Fibroblast of the aortic adventitia (primary cell): ENCODE results near the gene OXCT1. TPM values are rescaled to one million over a fixed set of nuclear protein-coding genes. Genes with fewer than 3 reads are reported as not detected.

Experiments
- DNase-seq: peaks from one replicate; pipeline ENCODE4 v3.0.0-alpha.2; 2010; ENCODE audit warnings: low read depth
- H3K4me3 ChIP-seq: 2 replicates; pipeline ENCODE4 v1.5.1; 2011; ENCODE audit warnings: low read depth, mild to moderate bottlenecking, control low read depth, low read length, moderate library complexity
- total RNA-seq: library from RNA; depleted of rRNA; stranded (reverse); fragments of >200 nt; gene quantifications from 2 replicates; pipeline ENCODE4 v1.2.3, GENCODE V29; 2012; ENCODE audit warnings: low replicate concordance
- TF ChIP-seq, protein P1 (sequence below): IDR thresholded peaks from 2 replicates; pipeline ENCODE4 v1.5.1; 2011; ENCODE audit warnings: mild to moderate bottlenecking, low read length, control low read depth, inconsistent platforms; ENCODE audit not compliant: insufficient read depth

OXCT1 gene
- total RNA-seq, 1 donor = 36.4 TPM

GRCh38 chr5:41686767-41687166, 183.5 kb downstream of the OXCT1 start:
- no peak overlapping the region for H3K4me3 ChIP-seq
- no peak for DNase-seq
- TF ChIP-seq, protein P1, sequence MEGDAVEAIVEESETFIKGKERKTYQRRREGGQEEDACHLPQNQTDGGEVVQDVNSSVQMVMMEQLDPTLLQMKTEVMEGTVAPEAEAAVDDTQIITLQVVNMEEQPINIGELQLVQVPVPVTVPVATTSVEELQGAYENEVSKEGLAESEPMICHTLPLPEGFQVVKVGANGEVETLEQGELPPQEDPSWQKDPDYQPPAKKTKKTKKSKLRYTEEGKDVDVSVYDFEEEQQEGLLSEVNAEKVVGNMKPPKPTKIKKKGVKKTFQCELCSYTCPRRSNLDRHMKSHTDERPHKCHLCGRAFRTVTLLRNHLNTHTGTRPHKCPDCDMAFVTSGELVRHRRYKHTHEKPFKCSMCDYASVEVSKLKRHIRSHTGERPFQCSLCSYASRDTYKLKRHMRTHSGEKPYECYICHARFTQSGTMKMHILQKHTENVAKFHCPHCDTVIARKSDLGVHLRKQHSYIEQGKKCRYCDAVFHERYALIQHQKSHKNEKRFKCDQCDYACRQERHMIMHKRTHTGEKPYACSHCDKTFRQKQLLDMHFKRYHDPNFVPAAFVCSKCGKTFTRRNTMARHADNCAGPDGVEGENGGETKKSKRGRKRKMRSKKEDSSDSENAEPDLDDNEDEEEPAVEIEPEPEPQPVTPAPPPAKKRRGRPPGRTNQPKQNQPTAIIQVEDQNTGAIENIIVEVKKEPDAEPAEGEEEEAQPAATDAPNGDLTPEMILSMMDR = no peak

DNA sequence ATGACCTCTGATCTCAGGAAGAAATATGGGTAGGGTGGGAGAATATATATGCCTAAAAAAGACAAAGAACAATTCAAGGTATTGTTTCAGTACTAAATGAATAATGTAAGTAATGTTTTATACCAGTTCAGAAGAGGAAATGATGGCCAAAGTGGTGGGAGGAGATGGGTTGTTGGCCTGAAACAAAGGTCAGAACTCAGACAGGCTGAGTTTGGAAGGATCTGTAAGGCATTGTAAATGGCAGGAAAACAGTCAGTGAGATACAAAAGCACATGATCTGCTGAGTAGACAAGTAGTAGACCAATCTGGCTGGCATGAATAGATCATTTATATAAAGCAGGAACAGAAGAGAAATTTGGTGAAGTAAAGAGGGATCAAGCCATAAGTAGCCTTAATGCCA, 184.0 kb downstream of the OXCT1 start:
- no peak overlapping the region for H3K4me3 ChIP-seq
- TF ChIP-seq, protein P1 = no peak
- DNase-seq = no peak

- TF ChIP-seq, protein P1 = no peak
- no peak for DNase-seq
- H3K4me3 ChIP-seq = no peak overlapping the region
These were observed 187.0 kb downstream of the OXCT1 start for GRCh38 chr5:41683181-41683580.

GRCh38 chr5:41682641-41683040, 187.6 kb downstream of the OXCT1 start:
- DNase-seq = no peak
- no peak overlapping the region for H3K4me3 ChIP-seq
- TF ChIP-seq, protein P1 = no peak

- TF ChIP-seq, protein P1 = no peak
- H3K4me3 ChIP-seq = no peak overlapping the region
- DNase-seq = no peak
These were observed 188.4 kb downstream of the OXCT1 start for GRCh38 chr5:41681840-41682239.

Other genes starting within 250 kb of the OXCT1 start
- 30.9 and 40.9 TPM in 2 replicates for gene RIMOC1, start 33.9 kb upstream of the OXCT1 start, total RNA-seq
- gene FBXO4, start 54.9 kb upstream of the OXCT1 start, total RNA-seq = 10.5 and 25.0 TPM in 2 replicates